ENCODE results near the gene QSOX2.

DNA sequence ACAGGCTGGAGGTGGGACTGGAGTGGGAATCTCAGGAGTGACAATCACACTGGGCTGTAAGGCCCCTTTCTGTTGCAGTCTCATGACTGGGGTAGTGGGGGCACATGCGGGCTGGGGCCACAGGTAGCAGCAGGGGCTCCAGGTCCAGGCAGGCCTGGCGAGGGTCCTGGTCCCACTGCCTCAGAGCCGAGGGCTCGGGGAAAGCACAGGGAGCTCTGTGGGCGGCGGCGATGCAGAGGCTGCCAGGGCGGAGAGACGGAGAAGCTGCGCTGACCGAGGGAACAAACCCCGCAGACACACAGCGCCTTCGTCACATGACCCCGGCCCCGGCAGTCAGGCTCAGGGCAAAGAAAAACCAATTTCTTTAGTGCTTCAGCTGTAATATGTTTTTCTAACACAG, 35.3 kb downstream of the QSOX2 start:
- TF ChIP-seq POLR2A (IDR thresholded peaks at IDR 0.05): no peak
- TF ChIP-seq, protein P1, sequence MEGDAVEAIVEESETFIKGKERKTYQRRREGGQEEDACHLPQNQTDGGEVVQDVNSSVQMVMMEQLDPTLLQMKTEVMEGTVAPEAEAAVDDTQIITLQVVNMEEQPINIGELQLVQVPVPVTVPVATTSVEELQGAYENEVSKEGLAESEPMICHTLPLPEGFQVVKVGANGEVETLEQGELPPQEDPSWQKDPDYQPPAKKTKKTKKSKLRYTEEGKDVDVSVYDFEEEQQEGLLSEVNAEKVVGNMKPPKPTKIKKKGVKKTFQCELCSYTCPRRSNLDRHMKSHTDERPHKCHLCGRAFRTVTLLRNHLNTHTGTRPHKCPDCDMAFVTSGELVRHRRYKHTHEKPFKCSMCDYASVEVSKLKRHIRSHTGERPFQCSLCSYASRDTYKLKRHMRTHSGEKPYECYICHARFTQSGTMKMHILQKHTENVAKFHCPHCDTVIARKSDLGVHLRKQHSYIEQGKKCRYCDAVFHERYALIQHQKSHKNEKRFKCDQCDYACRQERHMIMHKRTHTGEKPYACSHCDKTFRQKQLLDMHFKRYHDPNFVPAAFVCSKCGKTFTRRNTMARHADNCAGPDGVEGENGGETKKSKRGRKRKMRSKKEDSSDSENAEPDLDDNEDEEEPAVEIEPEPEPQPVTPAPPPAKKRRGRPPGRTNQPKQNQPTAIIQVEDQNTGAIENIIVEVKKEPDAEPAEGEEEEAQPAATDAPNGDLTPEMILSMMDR (IDR thresholded peaks at IDR 0.05): no peak
- TF ChIP-seq POLR2AphosphoS5 (IDR thresholded peaks at IDR 0.05): no peak
- TF ChIP-seq EP300 (IDR thresholded peaks at IDR 0.05): no peak

Data from stomach (tissue), 4 donors.